Midbrain (tissue), 1 donor: ENCODE data around the gene TUBB2B.
"Not testable (repeated sequence)": the region's sequence is repeated elsewhere in the genome, so short reads cannot be mapped to it uniquely, and the experiment has no call there.

Experiments
- DNase-seq: peaks from one replicate; lab custom pipeline; 2025; lab: John Stamatoyannopoulos, UW

The TUBB2B gene

GRCh38 chr6:3186974-3187382 is 40.5 kb downstream of the TUBB2B start:
- no peak for DNase-seq

- no peak for DNase-seq
Observed at GRCh38 chr6:3183066-3183465, 44.4 kb downstream of the TUBB2B start.

DNA sequence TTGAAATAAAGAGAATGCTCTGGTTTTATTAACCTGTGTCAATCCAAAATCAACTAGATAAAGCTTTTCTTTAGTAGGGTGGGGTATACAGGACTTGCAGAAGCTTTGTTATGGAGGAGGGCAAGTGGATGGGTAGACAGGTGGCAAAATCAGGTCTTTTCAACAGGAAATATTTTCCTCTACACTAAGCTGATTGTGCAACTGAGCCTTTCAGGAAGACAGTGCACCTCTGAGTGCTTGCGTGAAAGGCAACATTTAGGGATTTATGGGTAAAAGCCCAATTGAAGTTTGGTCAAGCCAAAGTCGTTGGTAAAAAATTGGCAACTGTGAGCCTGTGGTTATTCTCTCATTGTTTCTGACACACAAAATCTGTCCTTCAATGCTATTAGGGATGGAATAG is 46.3 kb downstream of the TUBB2B start:
- no peak for DNase-seq

DNA sequence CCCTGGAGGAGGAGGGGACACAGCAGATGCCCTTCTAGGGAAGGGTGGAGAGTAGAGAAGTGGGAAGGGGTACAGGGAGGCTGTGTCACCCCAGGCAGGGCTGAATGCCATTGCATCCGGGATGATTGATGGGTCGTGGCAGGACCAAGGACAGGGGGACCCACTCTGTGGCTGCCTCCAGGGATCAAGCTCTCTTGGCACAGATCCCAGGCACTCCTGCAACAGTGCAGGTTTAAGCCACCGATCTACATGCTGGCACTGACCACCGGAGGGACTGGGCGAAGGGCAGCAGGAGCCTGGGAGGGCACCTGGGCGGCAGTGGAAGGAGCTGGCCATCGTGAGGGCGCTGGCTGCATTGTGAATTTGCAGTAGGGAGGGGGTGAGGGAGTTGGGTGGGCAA is 47.5 kb downstream of the TUBB2B start:
- DNase-seq: not testable (repeated sequence)

DNA sequence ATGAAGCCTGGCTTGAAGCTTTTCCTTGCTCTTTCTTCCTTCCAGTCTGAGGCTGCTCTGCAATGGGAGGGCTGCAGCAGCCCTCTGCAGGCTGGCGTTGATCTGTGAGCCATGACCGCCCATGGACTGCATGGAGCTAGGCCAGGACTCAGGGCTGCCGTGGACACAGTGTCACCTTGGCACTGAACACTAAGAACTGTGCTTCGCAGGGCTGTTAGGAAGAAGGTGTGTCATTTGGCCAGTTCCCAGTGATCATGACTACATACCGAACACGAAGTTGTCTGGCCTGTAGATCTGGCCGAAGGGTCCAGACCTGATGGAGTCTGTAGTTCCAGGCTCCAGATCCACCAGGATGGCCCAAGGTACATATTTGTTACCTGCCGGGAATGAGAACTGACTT is 48.8 kb downstream of the TUBB2B start:
- DNase-seq: not testable (repeated sequence)

DNA sequence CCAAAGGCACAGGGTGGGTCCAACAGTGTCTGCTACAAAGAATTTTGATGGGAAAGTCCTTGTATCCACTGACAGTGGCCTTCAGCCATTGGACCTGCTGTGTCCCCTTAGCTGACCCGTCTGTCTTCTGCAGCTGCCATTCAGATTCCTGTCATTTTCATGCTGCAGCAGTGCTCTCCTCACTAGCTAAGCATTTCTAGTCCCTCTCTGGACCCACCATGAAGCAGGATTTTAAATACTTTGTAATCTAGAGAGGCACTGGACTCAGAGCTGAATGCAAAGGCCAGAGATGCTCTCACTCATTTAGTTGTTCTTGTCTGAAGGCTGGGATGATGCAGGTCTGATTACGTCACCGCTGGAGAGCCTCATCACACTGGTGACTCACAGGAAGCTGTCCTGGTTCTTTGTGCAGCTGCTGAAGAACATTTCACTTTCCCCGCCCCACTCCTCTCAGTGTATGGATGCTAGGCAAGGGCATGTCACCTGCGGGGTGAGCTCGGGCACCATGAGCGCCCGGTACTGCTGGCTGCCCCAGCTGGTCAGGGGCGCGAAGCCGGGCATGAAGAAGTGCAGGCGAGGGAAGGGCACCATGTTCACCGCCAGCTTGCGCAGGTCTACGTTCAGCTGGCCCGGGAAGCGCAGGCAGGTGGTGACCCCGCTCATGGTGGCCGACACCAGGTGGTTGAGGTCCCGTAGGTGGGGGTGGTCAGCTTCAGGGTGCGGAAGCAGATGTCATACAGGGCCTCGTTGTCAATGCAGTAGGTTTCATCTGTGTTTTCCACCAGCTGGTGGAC is 50.7 kb downstream of the TUBB2B start:
- DNase-seq: no peak

- DNase-seq: no peak
Observed at GRCh38 chr6:3175715-3176402, 51.6 kb downstream of the TUBB2B start.
